Neural progenitor cell (in vitro differentiated cells): Measurements from ENCODE around the gene MAP4K2. TPM values are rescaled to one million over a fixed set of nuclear protein-coding genes. Genes with fewer than 3 reads are reported as not detected.

Experiments
- DNase-seq: peaks from one replicate; pipeline ENCODE4 v3.0.0-alpha.2; 2016; ENCODE audit warnings: low spot score
- H2AFZ ChIP-seq: fragments of 200-600 bp; sonication (generic); replicated peaks from 2 replicates; pipeline ENCODE4 v1.6.1; 2016; ENCODE audit warnings: antibody characterized with exemption
- H3F3A ChIP-seq: fragments of 200-600 bp; sonication (generic); 2 replicates; pipeline ENCODE4 v1.6.1; 2016; ENCODE audit warnings: antibody characterized with exemption, low read depth
- H3K27ac ChIP-seq: fragments of 200-600 bp; sonication (generic); 2 replicates; pipeline ENCODE4 v1.5.1; 2016; ENCODE audit warnings: mild to moderate bottlenecking
- H3K27me3 ChIP-seq: fragments of 200-600 bp; sonication (generic); 2 replicates; pipeline ENCODE4 v1.6.1; 2016; ENCODE audit warnings: mild to moderate bottlenecking, moderate library complexity
- H3K36me3 ChIP-seq: fragments of 200-600 bp; sonication (generic); 2 replicates; pipeline ENCODE4 v1.5.1; 2016
- H3K4me1 ChIP-seq: fragments of 200-600 bp; sonication (generic); 2 replicates; pipeline ENCODE4 v1.6.1; 2016; ENCODE audit warnings: mixed run types
- H3K4me2 ChIP-seq: fragments of 200-600 bp; sonication (generic); 2 replicates; pipeline ENCODE4 v1.6.1; 2016
- H3K4me3 ChIP-seq: fragments of 200-600 bp; sonication (generic); 2 replicates; pipeline ENCODE4 v1.5.1; 2016
- H3K79me2 ChIP-seq: fragments of 200-600 bp; sonication (generic); 2 replicates; pipeline ENCODE4 v1.6.1; 2016; ENCODE audit warnings: low read depth
- H3K9ac ChIP-seq: fragments of 200-600 bp; sonication (generic); 2 replicates; pipeline ENCODE4 v1.6.1; 2016
- H3K9me3 ChIP-seq: fragments of 200-600 bp; sonication (generic); 2 replicates; pipeline ENCODE4 v1.5.1; 2016; ENCODE audit warnings: low read depth
- H4K20me1 ChIP-seq: fragments of 200-600 bp; sonication (generic); 2 replicates; pipeline ENCODE4 v1.6.1; 2016; ENCODE audit warnings: low read depth
- H3K27ac Mint-ChIP-seq: 3 replicates; pipeline ENCODE4 v1.8.0; 2021; ENCODE audit warnings: mixed read lengths
- H3K27me3 Mint-ChIP-seq: 2 replicates; pipeline ENCODE4 v1.8.0; 2022; ENCODE audit warnings: low read depth, mild to moderate bottlenecking, inconsistent platforms, moderate library complexity, mixed read lengths; ENCODE audit not compliant: insufficient read depth
- H3K36me3 Mint-ChIP-seq: 3 replicates; pipeline ENCODE4 v1.8.0; 2021; ENCODE audit warnings: mixed read lengths
- H3K4me1 Mint-ChIP-seq: 3 replicates; pipeline ENCODE4 v1.8.0; 2021; ENCODE audit warnings: mixed read lengths
- H3K4me3 Mint-ChIP-seq: 3 replicates; pipeline ENCODE4 v1.8.0; 2021; ENCODE audit warnings: mild to moderate bottlenecking, moderate library complexity, mixed read lengths
- H3K9me3 Mint-ChIP-seq: 3 replicates; pipeline ENCODE4 v1.8.0; 2020; ENCODE audit warnings: mixed read lengths
- EZH2 ChIP-seq: fragments of 200-600 bp; sonication (generic); IDR thresholded peaks from 2 replicates; pipeline ENCODE4 v1.6.1; 2017; ENCODE audit warnings: antibody characterized with exemption, mild to moderate bottlenecking, moderate library complexity
- EZH2phosphoT487 ChIP-seq: fragments of 200-600 bp; sonication (generic); IDR thresholded peaks from 2 replicates; pipeline ENCODE4 v1.6.1; 2017; ENCODE audit warnings: antibody characterized with exemption
- total RNA-seq: library from RNA; depleted of rRNA; stranded (reverse); fragments of >200 nt; gene quantifications from 2 replicates; pipeline ENCODE4 v1.2.3, GENCODE V29; 2015; ENCODE audit warnings: low replicate concordance
- TF ChIP-seq, protein P1 (sequence below): fragments of 200-600 bp; sonication (generic); IDR thresholded peaks from 2 replicates; pipeline ENCODE4 v1.5.1; 2017; ENCODE audit warnings: antibody characterized with exemption, mild to moderate bottlenecking

Gene MAP4K2
- total RNA-seq, 1 donor from 2014 or later = 15.8 TPM

DNA sequence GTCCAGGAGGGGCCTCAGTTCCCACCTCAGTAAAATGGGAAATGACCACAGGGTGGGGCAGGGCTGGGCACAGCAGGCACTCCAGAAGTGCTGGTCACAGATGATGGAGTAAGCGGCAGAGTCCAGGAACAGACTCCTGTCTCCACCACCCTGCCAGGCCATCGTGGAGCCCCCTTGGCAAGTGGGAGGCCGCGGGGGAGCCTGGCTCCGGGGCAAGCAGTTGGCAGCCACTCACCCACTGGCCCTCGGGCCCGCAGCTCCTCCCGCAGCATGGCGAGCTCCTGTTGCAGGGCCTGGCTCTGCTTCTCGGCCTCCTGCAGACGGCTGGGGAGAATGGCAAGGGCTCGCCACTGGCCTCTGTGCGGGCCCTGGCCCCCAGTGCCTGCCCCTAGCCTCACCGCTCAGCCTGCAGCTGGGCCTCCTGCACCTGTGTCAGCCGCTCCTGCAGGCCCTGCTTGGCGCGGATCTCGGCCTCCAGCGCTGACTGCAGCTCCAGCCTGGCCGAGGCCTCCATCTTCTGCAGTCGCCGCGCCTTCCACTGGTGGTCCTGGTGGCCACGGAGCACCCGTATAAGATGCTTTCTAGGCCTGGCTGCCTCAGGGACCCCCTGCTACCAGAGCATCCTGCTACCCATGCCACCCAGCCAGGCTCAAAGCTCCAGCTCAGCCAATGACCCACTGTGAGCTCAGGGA is 31.2 kb upstream of the MAP4K2 start:
- peaks cover 5% of the 10 kb centered on the region for H3K4me1 Mint-ChIP-seq
- Histone ChIP-seq H3K27me3 (no peaks in the 10 kb centered on the region), H3F3A (no peaks in the 10 kb centered on the region), H3K79me2 (no peaks in the 10 kb centered on the region), H3K4me3 (no peak overlapping the region), H3K9me3 (no peaks in the 10 kb centered on the region), H3K27ac (no peak overlapping the region), H3K4me2 (no peak overlapping the region), H3K9ac (no peak overlapping the region), H3K36me3 (no peaks in the 10 kb centered on the region), H2AFZ (no peak overlapping the region), H3K4me1 (no peaks in the 10 kb centered on the region), H4K20me1 (no peaks in the 10 kb centered on the region)
- DNase-seq = no peak
- no peaks in the 10 kb centered on the region for H3K36me3 Mint-ChIP-seq
- H3K27me3 Mint-ChIP-seq = peaks cover 3% of the 10 kb centered on the region
- H3K27ac Mint-ChIP-seq = no peak overlapping the region
- H3K4me3 Mint-ChIP-seq = no peak overlapping the region
- H3K9me3 Mint-ChIP-seq = no peaks in the 10 kb centered on the region
- no peak for TF ChIP-seq EZH2phosphoT487
- no peak for TF ChIP-seq EZH2
- TF ChIP-seq, protein P1, sequence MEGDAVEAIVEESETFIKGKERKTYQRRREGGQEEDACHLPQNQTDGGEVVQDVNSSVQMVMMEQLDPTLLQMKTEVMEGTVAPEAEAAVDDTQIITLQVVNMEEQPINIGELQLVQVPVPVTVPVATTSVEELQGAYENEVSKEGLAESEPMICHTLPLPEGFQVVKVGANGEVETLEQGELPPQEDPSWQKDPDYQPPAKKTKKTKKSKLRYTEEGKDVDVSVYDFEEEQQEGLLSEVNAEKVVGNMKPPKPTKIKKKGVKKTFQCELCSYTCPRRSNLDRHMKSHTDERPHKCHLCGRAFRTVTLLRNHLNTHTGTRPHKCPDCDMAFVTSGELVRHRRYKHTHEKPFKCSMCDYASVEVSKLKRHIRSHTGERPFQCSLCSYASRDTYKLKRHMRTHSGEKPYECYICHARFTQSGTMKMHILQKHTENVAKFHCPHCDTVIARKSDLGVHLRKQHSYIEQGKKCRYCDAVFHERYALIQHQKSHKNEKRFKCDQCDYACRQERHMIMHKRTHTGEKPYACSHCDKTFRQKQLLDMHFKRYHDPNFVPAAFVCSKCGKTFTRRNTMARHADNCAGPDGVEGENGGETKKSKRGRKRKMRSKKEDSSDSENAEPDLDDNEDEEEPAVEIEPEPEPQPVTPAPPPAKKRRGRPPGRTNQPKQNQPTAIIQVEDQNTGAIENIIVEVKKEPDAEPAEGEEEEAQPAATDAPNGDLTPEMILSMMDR = no peak

- no peak overlapping the region for H3K4me3 ChIP-seq
- H4K20me1 ChIP-seq = no peaks in the 10 kb centered on the region
- no peak for DNase-seq
- peaks cover 5% of the 10 kb centered on the region for H3K4me1 Mint-ChIP-seq
- no peak overlapping the region for H3K27ac Mint-ChIP-seq
- H3K36me3 ChIP-seq = no peaks in the 10 kb centered on the region
- no peak overlapping the region for H3K4me3 Mint-ChIP-seq
- H3K9ac ChIP-seq = no peak overlapping the region
- H3K79me2 ChIP-seq = no peaks in the 10 kb centered on the region
- H3K27me3 ChIP-seq = no peaks in the 10 kb centered on the region
- no peaks in the 10 kb centered on the region for H3F3A ChIP-seq
- H3K4me1 ChIP-seq = no peaks in the 10 kb centered on the region
- no peaks in the 10 kb centered on the region for H3K36me3 Mint-ChIP-seq
- TF ChIP-seq EZH2phosphoT487 (no peak), EZH2 (no peak)
- TF ChIP-seq, protein P1 = no peak
- no peaks in the 10 kb centered on the region for H3K9me3 Mint-ChIP-seq
- no peak overlapping the region for H2AFZ ChIP-seq
- no peak overlapping the region for H3K4me2 ChIP-seq
- H3K9me3 ChIP-seq = no peaks in the 10 kb centered on the region
- H3K27me3 Mint-ChIP-seq = peaks cover 3% of the 10 kb centered on the region
- no peak overlapping the region for H3K27ac ChIP-seq
Observed at GRCh38 chr11:64833509-64833908, 30.5 kb upstream of the MAP4K2 start.

- no peak overlapping the region for H3K4me2 ChIP-seq
- no peaks in the 10 kb centered on the region for H3K27me3 ChIP-seq
- Mint-ChIP-seq H3K27me3 (peaks cover 3% of the 10 kb centered on the region), H3K4me3 (no peak overlapping the region), H3K27ac (no peak overlapping the region), H3K4me1 (peaks cover 5% of the 10 kb centered on the region), H3K9me3 (no peaks in the 10 kb centered on the region), H3K36me3 (no peaks in the 10 kb centered on the region)
- H3K9me3 ChIP-seq = no peaks in the 10 kb centered on the region
- TF ChIP-seq, protein P1 = no peak
- H4K20me1 ChIP-seq = no peaks in the 10 kb centered on the region
- peak overlapping the region; percentile 8 for H3K9ac ChIP-seq
- no peaks in the 10 kb centered on the region for H3K36me3 ChIP-seq
- no peak overlapping the region for H2AFZ ChIP-seq
- no peaks in the 10 kb centered on the region for H3K79me2 ChIP-seq
- H3K27ac ChIP-seq = no peak overlapping the region
- H3F3A ChIP-seq = no peaks in the 10 kb centered on the region
- no peak overlapping the region for H3K4me3 ChIP-seq
- H3K4me1 ChIP-seq = no peaks in the 10 kb centered on the region
- no peak for DNase-seq
Observed at GRCh38 chr11:64833198-64833502, 30.1 kb upstream of the MAP4K2 start.
